OCI-LY3 (cell line): ENCODE results near the gene SHTN1.

Experiments
- H2AFZ ChIP-seq: fragments of 200-600, 300-600 bp; shearing (Covaris generic); 2 replicates; pipeline ENCODE4 v1.6.0; 2014; ENCODE audit warnings: antibody characterized with exemption, low read depth, low read length
- H3K27ac ChIP-seq: fragments of 200-600, 300-600 bp; sonication (generic); 2 replicates; pipeline ENCODE4 v1.5.1; 2014; ENCODE audit warnings: mild to moderate bottlenecking, low read length, moderate library complexity, mixed read lengths
- H3K27me3 ChIP-seq: fragments of 200-600, 300-600 bp; sonication (generic); 2 replicates; pipeline ENCODE4 v1.6.1; 2014; ENCODE audit warnings: low read depth, low read length, mixed read lengths
- H3K36me3 ChIP-seq: fragments of 200-600, 300-600 bp; sonication (generic); replicated peaks from 2 replicates; pipeline ENCODE3; 2014; ENCODE audit warnings: low read depth, low read length, mixed read lengths
- H3K4me1 ChIP-seq: fragments of 300-600, 200-600 bp; sonication (generic); 2 replicates; pipeline ENCODE4 v1.6.1; 2014; ENCODE audit warnings: low read length, mixed read lengths
- H3K4me2 ChIP-seq: fragments of 200-600, 300-600 bp; sonication (generic); 2 replicates; pipeline ENCODE4 v1.6.1; 2014; ENCODE audit warnings: low read length, mixed read lengths
- H3K4me3 ChIP-seq: fragments of 300-600, 200-600 bp; sonication (generic); 2 replicates; pipeline ENCODE4 v1.5.1; 2014; ENCODE audit warnings: antibody characterized with exemption, mild to moderate bottlenecking, low read length, moderate library complexity
- H3K79me2 ChIP-seq: fragments of 300-600, 200-600 bp; shearing (Covaris generic); 2 replicates; pipeline ENCODE4 v1.6.1; 2014; ENCODE audit warnings: mild to moderate bottlenecking, low read length, mixed read lengths
- H3K9ac ChIP-seq: fragments of 300-600, 200-600 bp; shearing (Covaris generic); 2 replicates; pipeline ENCODE4 v1.6.0; 2014; ENCODE audit warnings: mild to moderate bottlenecking, low read length, moderate library complexity
- H3K9me3 ChIP-seq: fragments of 200-600, 300-600 bp; shearing (Covaris generic); 2 replicates; pipeline ENCODE4 v1.6.1; 2014; ENCODE audit warnings: low read length, mixed read lengths; ENCODE audit not compliant: insufficient read depth
- H4K20me1 ChIP-seq: fragments of 200-600, 300-600 bp; sonication (generic); 2 replicates; pipeline ENCODE4 v1.6.1; 2016; ENCODE audit warnings: low read length, mixed read lengths; ENCODE audit not compliant: insufficient read depth
- CTCF ChIP-seq: fragments of 200-600, 300-600 bp; sonication (generic); IDR thresholded peaks from 2 replicates; pipeline ENCODE4 v1.5.1; 2014; ENCODE audit warnings: antibody characterized with exemption, low read length, low read depth
- EZH2phosphoT487 ChIP-seq: fragments of 200-600 bp; shearing (Covaris generic); IDR thresholded peaks from 2 replicates; pipeline ENCODE4 v1.6.1; 2018; ENCODE audit warnings: antibody characterized with exemption, mixed run types, low read depth

SHTN1 gene

GRCh38 chr10:116850058-116850611 is 154.9 kb downstream of the SHTN1 start:
- Histone ChIP-seq H4K20me1 (0 out of 2 replicates have a peak, but pooled peaks cover 4% of the 10 kb centered on the region), H3K36me3 (peaks cover 2% of the 10 kb centered on the region), H3K9me3 (peaks cover 4% of the 10 kb centered on the region; the same call in 1 of the 2 replicates), H2AFZ (peak overlapping the region; percentile 99), H3K27me3 (no peaks in the 10 kb centered on the region), H3K9ac (peak overlapping the region; percentile 87), H3K4me3 (peak overlapping the region; percentile 97), H3K27ac (peak overlapping the region; percentile 52), H3K4me1 (peaks cover 30% of the 10 kb centered on the region), H3K79me2 (peaks cover 6% of the 10 kb centered on the region; the same call in 1 of the 2 replicates), H3K4me2 (peak overlapping the region; percentile 83)
- no peak for TF ChIP-seq EZH2phosphoT487

GRCh38 chr10:116849248-116850057 is 155.5 kb downstream of the SHTN1 start, which contains the start of gene ENO4:
Gene ENO4 (plus strand): TSS chr10:116849499. CDS start chr10:116849567, 68 bp downstream.
- peak within 1 kb of the TSS; percentile 97 for H3K4me3 ChIP-seq
- H3K9ac ChIP-seq = peak within 1 kb of the TSS; percentile 87

GRCh38 chr10:116848944-116849247 is 156.1 kb downstream of the SHTN1 start:
- H3K4me2 ChIP-seq = peak overlapping the region; percentile 83
- peak overlapping the region; percentile 79 for H3K27ac ChIP-seq

More at GRCh38 chr10:116849248-116850057, 155.5 kb downstream of the SHTN1 start, which contains the start of gene ENO4:
- peak within 1 kb of the TSS; percentile 79 for H3K27ac ChIP-seq
- H2AFZ ChIP-seq = peak within 1 kb of the TSS; percentile 99
- peaks cover 30% of the 10 kb centered on the region for H3K4me1 ChIP-seq
- no peaks in the 10 kb centered on the region for H3K27me3 ChIP-seq
- H3K79me2 ChIP-seq = peaks cover 6% of the 10 kb centered on the region; the same call in 1 of the 2 replicates
- H3K9me3 ChIP-seq = peaks cover 4% of the 10 kb centered on the region; the same call in 1 of the 2 replicates
- 0 out of 2 replicates have a peak, but pooled peaks cover 4% of the 10 kb centered on the region for H4K20me1 ChIP-seq
- H3K4me2 ChIP-seq = peak within 1 kb of the TSS; percentile 83
- no peak for TF ChIP-seq EZH2phosphoT487
- TF ChIP-seq CTCF = no peak
- H3K36me3 ChIP-seq = peaks cover 2% of the 10 kb centered on the region

GRCh38 chr10:116848032-116848943 is 156.7 kb downstream of the SHTN1 start:
- Histone ChIP-seq H3K27ac (peak overlapping the region; percentile 79), H2AFZ (peak overlapping the region; percentile 68), H3K36me3 (peaks cover 2% of the 10 kb centered on the region), H3K27me3 (no peaks in the 10 kb centered on the region), H4K20me1 (0 out of 2 replicates have a peak, but pooled peaks cover 4% of the 10 kb centered on the region), H3K79me2 (peaks cover 6% of the 10 kb centered on the region; the same call in 1 of the 2 replicates), H3K4me1 (peaks cover 30% of the 10 kb centered on the region), H3K4me2 (peak overlapping the region; percentile 83), H3K9ac (peak overlapping the region; percentile 87), H3K4me3 (peak overlapping the region; percentile 97), H3K9me3 (peaks cover 4% of the 10 kb centered on the region; the same call in 1 of the 2 replicates)
- no peak for TF ChIP-seq CTCF
- TF ChIP-seq EZH2phosphoT487 = no peak

More at GRCh38 chr10:116848944-116849247, 156.1 kb downstream of the SHTN1 start:
- Histone ChIP-seq H3K4me3 (peak overlapping the region; percentile 97), H3K9ac (peak overlapping the region; percentile 87), H4K20me1 (0 out of 2 replicates have a peak, but pooled peaks cover 4% of the 10 kb centered on the region), H2AFZ (peak overlapping the region; percentile 68), H3K4me1 (peaks cover 30% of the 10 kb centered on the region), H3K79me2 (peaks cover 6% of the 10 kb centered on the region; the same call in 1 of the 2 replicates), H3K36me3 (peaks cover 2% of the 10 kb centered on the region), H3K27me3 (no peaks in the 10 kb centered on the region), H3K9me3 (peaks cover 4% of the 10 kb centered on the region; the same call in 1 of the 2 replicates)
- no peak for TF ChIP-seq EZH2phosphoT487
